Measurements from ENCODE around the gene SPRED2.
"Not testable (repeated sequence)": the region's sequence is repeated elsewhere in the genome, so short reads cannot be mapped to it uniquely, and the experiment has no call there.

SPRED2 gene

GRCh38 chr2:65337915-65338314 lies 94.5 kb downstream of the SPRED2 start:
- DNase-seq: not testable (repeated sequence)

- no peak for DNase-seq
Observed at GRCh38 chr2:65334714-65335113, 97.7 kb downstream of the SPRED2 start.

- DNase-seq: no peak
Observed at GRCh38 chr2:65331336-65332025, 100.9 kb downstream of the SPRED2 start.

- DNase-seq: no peak
Observed at GRCh38 chr2:65329525-65329924, 102.9 kb downstream of the SPRED2 start.

GRCh38 chr2:65326276-65326675 lies 106.1 kb downstream of the SPRED2 start:
- DNase-seq: no peak

GRCh38 chr2:65325066-65325465 lies 107.3 kb downstream of the SPRED2 start:
- DNase-seq: no peak

- DNase-seq: no peak
Observed at GRCh38 chr2:65320946-65321345, 111.5 kb downstream of the SPRED2 start.

GRCh38 chr2:65320042-65320725 lies 112.2 kb downstream of the SPRED2 start:
- DNase-seq: peak; percentile 88

GRCh38 chr2:65319674-65320041 lies 112.7 kb downstream of the SPRED2 start:
- no peak for DNase-seq

- DNase-seq: no peak
Observed at GRCh38 chr2:65319072-65319673, 113.2 kb downstream of the SPRED2 start.

- no peak for DNase-seq
Observed at GRCh38 chr2:65317841-65318240, 114.6 kb downstream of the SPRED2 start.

- DNase-seq: not testable (repeated sequence)
Observed at GRCh38 chr2:65317351-65317750, 115.0 kb downstream of the SPRED2 start.

GRCh38 chr2:65316072-65316471 lies 116.3 kb downstream of the SPRED2 start:
- DNase-seq: no peak

- DNase-seq: no peak
Observed at GRCh38 chr2:65314801-65315441, 117.5 kb downstream of the SPRED2 start.

GRCh38 chr2:65313954-65314256 lies 118.5 kb downstream of the SPRED2 start:
- DNase-seq: no peak

GRCh38 chr2:65313126-65313953 lies 119.1 kb downstream of the SPRED2 start:
- DNase-seq: no peak

- DNase-seq: no peak
Observed at GRCh38 chr2:65311596-65311995, 120.8 kb downstream of the SPRED2 start.

GRCh38 chr2:65311049-65311448 lies 121.3 kb downstream of the SPRED2 start:
- no peak for DNase-seq

GRCh38 chr2:65309699-65310098 lies 122.7 kb downstream of the SPRED2 start:
- no peak for DNase-seq

GRCh38 chr2:65305934-65306333 lies 126.5 kb downstream of the SPRED2 start:
- no peak for DNase-seq

GRCh38 chr2:65300761-65301711 lies 131.4 kb downstream of the SPRED2 start:
- no peak for DNase-seq
